ENCODE results near the gene METTL24.
"Not testable (repeated sequence)": the region's sequence is repeated elsewhere in the genome, so short reads cannot be mapped to it uniquely, and the experiment has no call there.

Gene METTL24

DNA sequence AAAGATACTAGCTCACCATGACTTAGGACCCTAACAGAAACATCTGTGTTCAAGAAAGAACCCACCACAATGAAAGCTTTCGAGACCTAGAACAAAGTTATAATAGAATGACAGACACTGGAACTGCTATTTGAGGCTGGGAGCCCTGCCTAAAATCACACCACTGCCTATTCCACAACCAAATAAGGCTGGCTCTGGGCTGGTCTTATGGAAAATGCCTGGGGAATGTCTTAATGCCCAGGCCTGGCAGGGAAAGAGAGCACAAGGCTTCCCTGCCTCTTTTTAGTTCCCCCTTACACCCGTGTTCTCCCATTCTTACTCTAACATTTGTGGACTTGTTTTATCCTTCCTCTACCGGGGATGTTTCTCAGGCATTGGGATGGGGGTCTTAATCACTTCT, 5.6 kb upstream of the METTL24 start:
- no peak for DNase-seq (ENCODE audit: low read depth in 4 of 4, low spot score in 1 of 4)

DNA sequence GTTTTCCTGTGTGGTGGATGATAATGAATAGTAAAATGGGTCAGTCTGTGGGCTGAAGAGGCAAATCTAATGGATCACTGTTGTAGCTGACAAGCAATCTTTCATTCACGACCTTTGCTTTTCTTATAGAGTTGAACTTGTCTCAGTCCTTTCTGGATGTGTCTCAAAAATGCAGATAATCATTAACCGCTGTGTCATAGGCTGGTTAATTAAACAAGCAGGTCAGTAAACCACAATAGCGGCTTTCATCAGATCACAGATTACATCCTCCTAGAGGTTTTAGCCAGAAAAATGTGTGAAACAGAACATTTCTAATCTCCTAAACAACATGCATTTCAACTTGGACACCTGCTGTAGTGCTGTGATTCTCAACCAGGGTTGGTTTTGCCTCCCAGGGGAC, 2.5 kb upstream of the METTL24 start:
- no peak for DNase-seq (ENCODE audit: low read depth in 4 of 4, low spot score in 1 of 4)

GRCh38 chr6:110359556-110359955, 1.4 kb upstream of the METTL24 start:
- no peak for DNase-seq (ENCODE audit: low read depth in 4 of 4, low spot score in 1 of 4)

GRCh38 chr6:110358553-110359160, 508 bp upstream of the METTL24 start:
- DNase-seq (ENCODE audit: low read depth in 4 of 4, low spot score in 1 of 4): no peak

- DNase-seq (ENCODE audit: low read depth in 4 of 4, low spot score in 1 of 4): no peak
These were observed 868 bp downstream of the METTL24 start for GRCh38 chr6:110357298-110357663.

DNA sequence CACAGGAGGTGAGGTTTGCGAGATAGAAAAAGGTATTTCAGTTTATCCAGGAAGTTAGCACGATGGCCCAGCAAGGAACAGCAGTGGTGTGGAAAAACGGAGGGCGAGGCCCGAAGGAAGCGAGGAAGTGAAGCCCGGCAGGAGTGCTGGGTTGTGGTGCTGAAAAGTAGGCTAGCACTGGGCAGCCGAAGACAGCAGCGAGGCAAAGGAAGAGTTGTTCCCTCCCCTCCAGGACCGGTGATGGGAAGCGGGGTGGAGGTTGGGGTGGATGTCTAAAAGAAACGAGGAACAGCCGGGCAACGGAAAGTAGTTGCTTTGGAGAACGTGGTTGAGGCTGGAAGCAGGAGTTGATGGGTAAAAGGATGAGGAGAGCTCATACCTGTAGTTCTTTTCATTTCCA, 1.4 kb downstream of the METTL24 start:
- no peak for DNase-seq (ENCODE audit: low read depth in 4 of 4, low spot score in 1 of 4)

DNA sequence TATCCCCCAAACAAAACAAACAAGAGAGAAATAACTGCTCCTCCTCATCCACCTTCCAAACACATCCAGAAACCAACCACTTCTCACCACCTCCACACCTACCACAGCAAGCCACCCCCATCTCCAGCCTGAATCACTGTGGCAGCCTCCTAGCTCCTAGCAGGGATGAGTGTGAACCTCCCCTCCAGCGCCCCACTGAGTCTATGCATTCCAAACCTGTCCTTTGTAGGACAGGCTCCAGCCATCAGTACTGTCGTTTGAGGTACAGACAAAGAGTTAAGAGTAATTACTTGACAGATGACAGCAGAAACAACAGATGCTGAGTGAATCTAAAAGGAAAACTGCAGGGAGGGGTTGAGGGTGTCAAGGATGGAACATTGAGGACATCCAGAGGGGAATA, 2.4 kb downstream of the METTL24 start:
- no peak for DNase-seq (ENCODE audit: low read depth in 4 of 4, low spot score in 1 of 4)

- no peak for DNase-seq (ENCODE audit: low read depth in 4 of 4, low spot score in 1 of 4)
These were observed 3.1 kb downstream of the METTL24 start for GRCh38 chr6:110355022-110355421.

DNA sequence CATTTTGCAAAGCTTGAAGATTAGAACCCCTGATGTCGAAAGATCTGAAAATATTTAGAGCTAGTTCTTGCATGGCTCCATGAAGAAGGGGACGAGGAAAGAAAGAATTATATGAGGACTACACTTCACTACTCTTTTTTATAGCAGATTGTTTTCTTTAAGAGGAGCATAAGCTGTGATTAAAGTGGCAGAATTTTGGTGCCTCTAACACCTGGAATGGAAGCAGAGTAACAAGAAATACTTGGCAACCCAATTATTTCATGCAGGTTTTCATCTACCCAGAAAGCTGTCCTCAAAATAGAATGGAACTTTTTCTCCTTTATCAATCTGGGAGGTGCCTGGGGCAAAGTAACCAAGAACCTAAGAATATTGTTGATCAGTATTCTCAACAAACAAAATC, 4.0 kb downstream of the METTL24 start:
- no peak for DNase-seq (ENCODE audit: low read depth in 4 of 4, low spot score in 1 of 4)

- no peak for DNase-seq (ENCODE audit: low read depth in 4 of 4, low spot score in 1 of 4)
These were observed 4.6 kb downstream of the METTL24 start for GRCh38 chr6:110353457-110354001.

GRCh38 chr6:110352563-110353262, 5.4 kb downstream of the METTL24 start:
- DNase-seq (ENCODE audit: low read depth in 4 of 4, low spot score in 1 of 4): no peak

GRCh38 chr6:110351986-110352385, 6.2 kb downstream of the METTL24 start:
- DNase-seq (ENCODE audit: low read depth in 4 of 4, low spot score in 1 of 4): no peak

GRCh38 chr6:110351546-110351945, 6.6 kb downstream of the METTL24 start:
- DNase-seq (ENCODE audit: low read depth in 4 of 4, low spot score in 1 of 4): no peak

DNA sequence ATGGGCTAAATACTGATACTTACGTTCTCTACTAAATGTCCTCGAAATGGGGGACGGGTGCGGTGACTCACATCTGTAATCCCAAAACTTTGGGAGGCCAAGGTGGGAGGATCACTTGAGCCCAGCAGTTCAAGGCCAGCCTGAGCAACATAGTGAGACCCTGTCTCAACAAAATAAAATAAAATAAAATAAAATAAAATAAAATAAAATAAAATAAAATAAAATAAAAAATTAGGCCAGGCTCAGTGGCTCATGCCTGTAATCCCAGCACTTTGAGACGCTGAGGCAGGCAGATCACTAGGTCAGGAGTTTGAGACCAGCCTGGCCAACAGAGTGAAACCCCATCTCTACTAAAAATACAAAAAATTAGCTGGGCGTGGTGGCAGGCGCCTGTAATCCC, 7.6 kb downstream of the METTL24 start:
- DNase-seq (ENCODE audit: low read depth in 4 of 4, low spot score in 1 of 4): not testable (repeated sequence)

DNA sequence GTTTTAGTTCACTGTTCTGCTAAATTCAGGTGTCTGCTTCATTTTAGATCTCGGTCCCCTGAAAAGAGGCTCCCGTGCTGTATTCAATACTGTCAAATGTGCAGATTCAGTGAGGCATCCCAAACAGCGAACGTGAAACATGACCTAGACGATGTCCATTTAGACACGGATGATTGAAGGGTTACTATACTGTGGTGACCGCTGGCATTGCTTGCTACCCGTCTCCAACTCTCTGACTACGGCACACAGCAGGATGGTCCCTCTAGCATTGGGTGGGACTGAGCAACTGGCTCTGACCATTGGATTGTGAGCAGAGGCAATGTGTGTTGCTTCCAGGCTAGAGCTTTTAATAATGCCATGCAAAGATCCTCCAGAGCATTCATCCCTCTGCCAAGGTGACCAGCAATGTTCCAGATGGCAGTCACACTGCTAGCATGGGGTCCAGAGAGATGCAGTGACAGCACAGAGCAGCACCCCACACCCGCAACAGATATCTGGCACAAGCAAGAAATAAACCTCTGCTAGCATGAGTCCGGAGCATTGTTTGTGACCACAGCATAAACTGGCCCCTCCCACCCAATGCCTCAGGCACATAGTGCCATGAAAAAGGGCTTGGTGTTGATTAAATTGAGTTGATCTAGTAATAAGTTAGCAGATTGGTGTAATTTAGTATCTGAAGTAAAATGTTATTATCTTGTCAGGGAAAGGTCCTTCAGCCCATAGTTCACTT, 9.0 kb downstream of the METTL24 start:
- no peak for DNase-seq (ENCODE audit: low read depth in 4 of 4, low spot score in 1 of 4)

- no peak for DNase-seq (ENCODE audit: low read depth in 4 of 4, low spot score in 1 of 4)
These were observed 13.1 kb downstream of the METTL24 start for GRCh38 chr6:110345025-110345424.

DNA sequence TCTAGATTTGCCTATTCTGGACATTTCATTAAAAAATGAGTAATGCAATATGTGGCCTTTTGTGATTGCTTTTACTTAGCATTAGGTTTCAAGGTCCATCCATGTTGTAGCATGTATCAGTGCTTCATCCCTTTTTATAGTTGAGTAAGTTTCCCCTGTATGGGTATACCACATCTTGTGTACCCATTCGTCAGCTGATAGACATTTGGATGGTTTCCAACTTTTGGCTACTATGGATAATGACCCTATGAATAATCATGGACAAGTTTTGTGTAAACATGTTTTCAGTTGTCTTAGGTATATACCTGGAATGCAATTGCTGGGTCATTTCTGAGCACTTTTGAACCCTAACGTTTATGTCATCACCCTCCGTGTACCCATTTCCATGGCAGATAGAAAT, 15.4 kb downstream of the METTL24 start:
- no peak for DNase-seq (ENCODE audit: low read depth in 4 of 4, low spot score in 1 of 4)

- no peak for DNase-seq (ENCODE audit: low read depth in 4 of 4, low spot score in 1 of 4)
These were observed 16.2 kb downstream of the METTL24 start for GRCh38 chr6:110341663-110342596.

- no peak for DNase-seq (ENCODE audit: low read depth in 4 of 4, low spot score in 1 of 4)
These were observed 17.1 kb downstream of the METTL24 start for GRCh38 chr6:110341067-110341466.

DNA sequence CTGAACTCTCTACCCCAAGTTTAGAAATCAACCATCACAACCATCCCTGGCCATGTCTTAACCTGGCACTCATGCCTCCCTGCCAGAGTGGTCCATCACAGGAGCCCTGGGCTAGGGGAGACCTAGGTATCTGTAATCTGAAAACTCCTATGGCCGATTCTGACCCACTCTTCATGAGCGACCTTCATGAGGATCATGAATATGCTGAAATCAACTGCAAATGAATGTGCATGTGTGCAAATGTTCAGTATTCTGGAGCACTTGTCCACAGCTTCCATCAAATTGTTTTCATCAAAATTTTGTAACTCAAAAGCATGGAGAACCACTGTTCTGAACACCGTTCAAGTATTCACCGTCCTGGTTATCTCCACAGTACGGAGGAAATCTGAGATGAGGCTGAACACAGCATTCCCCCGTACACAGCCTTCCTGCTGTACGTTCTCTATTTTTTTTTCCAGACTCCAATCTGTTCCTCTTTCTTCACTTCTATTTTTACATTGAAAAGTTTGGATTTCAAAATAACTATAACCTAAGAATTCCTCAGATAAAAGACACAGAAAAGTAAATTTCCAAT, 17.7 kb downstream of the METTL24 start:
- no peak for DNase-seq (ENCODE audit: low read depth in 4 of 4, low spot score in 1 of 4)
